HG03442 (cell line): Measurements from ENCODE around the gene TCF20.

ENCODE experiments used
- ATAC-seq: cut with Tn5 transposase; IDR thresholded peaks from one replicate; pipeline ENCODE4 v1.9.1; 2021; ENCODE audit warnings: mild to moderate bottlenecking, moderate library complexity; ENCODE audit not compliant: unreplicated experiment

TCF20 gene

DNA sequence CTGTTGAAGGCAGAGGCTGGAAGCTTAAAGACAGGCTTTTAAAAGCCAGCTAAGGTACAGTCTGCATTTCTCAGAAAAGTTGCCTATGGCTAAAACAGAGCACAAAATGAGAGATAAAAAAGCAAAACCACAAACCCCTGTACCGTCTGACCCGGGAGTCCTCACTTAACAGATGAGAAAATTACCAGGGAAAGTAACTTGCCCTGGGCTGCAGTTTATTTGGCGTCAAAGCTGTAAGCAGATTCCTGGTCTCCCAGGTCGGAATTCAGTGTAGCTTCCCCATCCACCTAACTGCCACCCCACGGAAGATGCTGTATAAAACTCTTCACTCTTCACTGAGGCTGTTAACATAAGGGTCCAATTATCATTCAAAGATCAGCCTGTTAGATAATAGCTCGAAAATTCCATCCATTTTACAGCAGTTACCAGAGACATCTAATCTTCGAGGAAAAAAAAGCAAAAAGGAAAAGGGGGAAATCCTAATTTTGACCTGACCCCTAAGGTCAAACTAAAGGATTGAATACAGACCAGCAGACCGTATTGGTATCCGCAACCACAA, 1.5 kb downstream of the TCF20 start:
- no peak for ATAC-seq

DNA sequence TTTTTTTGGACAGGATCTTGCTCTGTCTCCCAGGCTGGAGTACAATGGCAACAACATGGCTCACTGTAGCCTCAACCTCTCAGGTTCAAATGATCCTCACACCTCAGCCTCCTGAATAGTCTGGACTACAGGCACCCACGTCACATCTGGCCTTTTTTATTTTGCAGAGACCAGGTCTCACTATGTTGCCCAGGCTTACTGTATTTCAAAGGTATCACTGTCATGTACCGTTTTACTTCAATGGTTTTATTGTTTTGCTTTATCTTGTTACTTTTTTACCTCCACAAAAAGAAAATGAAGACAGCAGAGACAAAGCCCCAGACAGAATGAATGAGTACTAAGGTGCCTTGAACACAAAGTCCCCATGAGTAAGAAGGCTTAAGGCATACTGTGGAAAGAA, 5.1 kb downstream of the TCF20 start:
- ATAC-seq = no peak

DNA sequence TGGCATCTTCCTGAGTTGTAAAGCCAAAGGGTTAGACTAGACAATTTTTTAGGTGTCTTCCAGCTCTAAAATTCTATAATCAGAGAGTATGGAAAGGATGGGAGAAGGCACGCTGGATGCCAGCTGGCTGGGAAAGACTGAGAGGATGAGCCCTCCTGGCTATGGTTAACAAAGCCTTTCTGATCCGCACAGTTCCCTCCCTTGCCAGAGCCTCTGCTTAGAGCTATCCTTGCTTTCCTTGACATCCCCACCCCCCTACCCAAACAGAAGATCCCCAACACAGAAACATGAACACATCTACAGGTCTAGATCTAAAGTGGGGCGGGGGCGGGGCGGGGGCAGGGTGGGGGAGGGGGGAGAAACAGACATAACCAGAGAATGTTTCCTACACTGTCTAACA, 6.5 kb downstream of the TCF20 start:
- ATAC-seq = no peak

DNA sequence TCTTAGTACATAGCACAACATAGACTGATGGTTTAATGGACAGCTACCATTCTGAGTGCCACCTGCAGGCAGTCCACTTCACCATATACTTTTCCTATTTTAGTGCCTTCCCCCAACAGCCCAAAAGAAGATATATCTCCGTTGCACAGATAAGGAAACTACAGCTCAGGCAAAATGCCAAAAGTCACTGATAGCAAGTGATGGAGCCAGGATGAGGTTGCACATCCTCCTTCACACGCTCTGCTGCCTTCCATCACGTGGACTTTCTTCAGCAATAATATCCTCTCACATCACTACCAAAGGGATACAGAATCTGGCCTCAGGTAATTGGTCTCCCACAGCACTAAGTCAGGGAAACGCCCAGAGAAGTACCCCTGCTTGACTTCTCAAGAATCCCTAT, 7.5 kb downstream of the TCF20 start:
- ATAC-seq = no peak

DNA sequence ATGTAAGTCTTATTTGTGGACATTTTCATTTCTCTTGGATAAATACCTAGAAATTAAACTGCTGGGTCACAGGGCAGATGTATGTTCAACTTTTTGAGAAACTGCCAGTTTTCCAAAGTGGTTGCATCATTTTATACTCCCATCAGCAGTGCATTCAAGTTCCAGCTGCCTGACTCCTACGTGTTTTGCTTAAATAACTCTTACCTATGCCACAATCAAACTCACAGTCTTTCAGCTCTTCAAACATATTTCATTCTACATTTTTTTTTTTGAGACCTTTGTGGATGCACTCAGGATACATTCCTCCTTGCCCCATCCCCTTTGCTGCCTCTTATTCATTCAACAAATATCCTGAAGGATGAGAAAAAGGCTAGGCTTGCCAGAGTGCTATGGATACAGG, 9.2 kb downstream of the TCF20 start:
- no peak for ATAC-seq

DNA sequence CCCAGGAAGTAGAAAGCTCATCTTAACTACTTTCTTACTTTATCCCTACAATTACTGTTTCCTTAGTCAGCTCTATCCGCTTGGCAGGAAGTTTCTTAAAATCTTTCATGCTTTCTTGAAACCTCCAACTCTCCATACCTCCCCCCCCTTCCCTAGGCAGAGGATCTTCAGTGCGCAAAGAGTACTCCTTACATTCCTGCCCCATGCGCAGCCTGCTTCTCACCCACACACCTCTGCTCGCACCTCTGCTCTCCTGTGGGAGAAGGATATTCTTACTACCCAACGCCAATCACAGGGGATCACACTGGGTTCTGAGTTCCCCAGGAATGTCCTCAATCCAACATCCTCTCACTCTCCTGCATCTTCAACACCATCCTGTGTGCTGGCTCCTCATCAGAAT, 12.3 kb downstream of the TCF20 start:
- no peak for ATAC-seq

DNA sequence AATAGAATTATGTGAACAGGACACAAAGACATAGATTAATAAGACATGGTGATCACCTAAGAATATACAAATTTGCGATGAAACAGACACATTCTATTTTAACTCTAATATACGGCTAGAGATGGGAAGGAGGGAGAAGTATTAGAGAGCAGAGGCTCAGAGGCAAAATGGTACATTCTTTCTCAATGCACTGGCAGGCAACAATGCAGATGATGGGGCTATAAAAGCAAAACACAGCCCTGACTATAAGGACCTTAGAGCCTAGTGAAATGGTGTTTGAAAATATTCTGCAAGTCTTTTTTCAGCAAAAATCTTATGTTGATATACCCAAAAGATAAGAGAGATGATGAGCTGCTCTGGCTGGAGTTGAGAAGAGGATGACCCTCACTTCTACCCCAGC, 13.1 kb downstream of the TCF20 start:
- no peak for ATAC-seq

DNA sequence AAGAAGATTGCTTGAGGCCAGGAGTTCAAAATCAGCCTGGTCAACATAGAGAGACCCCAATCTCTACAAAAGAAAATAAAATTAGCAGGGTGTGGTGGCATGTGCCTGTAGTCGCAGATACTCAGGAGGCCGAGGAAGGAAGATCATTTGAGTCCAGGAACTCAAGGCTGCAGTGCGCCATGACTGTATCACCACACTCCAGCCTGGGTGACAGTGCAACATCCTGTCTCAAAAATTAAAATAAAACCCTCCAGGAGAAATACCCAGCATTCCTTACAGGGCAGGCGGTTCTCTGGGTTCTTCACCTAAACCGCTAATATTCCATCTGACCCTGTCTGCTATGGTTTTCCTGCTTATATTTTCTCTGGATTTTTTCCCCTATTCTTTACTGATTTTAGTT, 13.5 kb downstream of the TCF20 start:
- ATAC-seq = no peak

DNA sequence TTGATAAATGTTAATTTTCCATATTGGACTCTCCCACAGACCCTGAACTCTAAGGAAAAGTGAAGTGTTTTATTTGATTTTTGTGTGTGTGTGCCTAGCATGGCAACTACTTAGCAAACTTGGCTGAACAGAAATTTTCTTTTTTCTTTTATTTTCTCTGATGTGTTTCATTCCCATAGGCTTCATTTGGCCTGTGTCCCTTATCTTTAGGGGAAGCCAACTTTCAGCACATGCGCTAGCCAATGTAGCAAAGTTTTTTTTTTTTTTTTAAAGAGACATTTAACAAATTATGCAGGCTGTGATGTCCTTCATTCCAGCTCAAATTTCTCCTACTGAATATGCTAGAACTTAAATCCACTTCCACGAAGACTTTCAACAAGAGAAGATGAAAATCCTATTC, 14.2 kb downstream of the TCF20 start:
- ATAC-seq = no peak

DNA sequence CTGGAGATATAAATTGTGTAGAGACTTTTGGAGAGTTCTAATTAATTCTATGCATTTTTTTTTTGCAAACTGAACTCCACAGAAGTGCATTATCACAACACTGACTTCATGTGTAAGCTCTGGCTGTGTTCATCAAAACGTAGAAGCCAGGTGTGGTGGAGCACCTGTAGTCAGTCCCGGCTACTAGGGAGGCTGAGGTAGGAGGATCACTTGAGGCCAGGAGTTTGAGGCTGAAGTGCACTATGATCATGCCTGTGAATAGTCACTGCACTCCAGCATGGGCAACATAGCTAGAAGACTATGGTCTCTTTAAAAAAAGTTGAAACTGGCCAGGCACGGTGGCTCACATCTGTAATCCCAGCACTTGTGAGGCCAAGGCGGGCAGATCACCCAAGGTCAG, 20.6 kb downstream of the TCF20 start:
- no peak for ATAC-seq

DNA sequence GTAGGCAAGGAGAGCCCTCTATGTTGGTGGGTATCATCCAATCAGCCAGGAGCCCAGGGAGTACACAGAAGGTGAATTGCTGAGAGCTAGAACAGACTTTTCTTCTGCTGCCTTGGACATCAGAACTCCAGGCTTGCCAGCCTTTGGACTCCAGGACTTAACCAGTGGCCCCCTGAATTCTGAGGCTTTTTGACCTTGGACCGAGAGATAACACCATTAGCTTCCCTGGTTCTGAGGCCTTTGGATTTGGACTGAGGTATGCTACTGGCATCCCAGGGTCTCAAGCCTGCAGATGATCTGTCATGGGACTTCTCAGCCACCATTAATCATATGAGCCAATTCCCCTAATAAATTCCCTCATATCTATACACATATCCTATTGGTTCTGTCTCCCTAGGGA, 21.5 kb downstream of the TCF20 start:
- no peak for ATAC-seq

DNA sequence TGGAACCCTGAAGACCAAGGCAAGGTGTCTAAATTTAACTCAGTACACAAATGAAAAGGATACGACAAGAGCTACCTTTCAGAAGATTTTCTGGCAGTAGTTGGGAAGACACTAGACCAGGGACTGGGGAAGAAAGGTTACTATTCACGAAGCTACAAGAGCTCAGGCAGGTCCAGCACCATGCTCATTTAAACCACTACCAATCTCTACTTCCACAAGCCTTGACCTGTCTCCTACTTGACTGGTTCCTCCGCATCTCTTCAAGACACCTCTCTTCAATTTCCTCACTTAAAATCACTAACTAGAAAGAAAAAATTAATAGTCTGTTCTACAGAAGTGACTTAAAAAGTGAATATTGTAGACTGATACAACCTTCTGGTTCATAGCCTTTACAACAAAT, 22.9 kb downstream of the TCF20 start:
- ATAC-seq = no peak

DNA sequence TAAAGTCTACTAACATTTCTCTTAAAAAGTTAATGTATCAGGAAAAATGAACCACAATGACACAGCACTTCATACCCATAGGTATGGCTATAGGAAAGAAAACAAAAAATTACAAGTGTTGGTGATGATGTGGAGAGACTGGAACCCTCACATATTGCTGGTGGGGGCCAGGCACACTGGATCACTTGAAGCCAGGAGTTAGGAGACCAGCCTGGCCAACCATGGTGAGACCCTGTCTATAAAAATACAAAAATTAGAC, 26.7 kb downstream of the TCF20 start:
- no peak for ATAC-seq

DNA sequence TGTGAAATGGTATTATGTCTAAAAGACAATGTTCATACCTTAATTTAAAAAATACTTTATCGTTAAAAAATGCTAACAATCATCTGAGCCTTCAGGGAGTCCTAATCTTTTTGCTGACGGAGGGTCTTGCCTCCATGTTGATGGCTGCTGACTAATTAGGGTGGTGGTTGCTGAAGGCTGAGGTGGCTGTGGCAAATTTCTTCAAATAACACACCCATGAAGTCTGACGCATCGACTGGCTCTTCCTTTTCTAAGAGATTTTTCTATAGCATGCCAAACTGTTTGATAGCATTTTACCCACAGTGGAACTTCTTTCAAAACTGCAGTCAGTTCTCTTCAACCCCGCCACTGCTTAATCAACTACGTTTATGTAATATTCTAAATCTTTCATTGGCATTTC, 33.6 kb downstream of the TCF20 start:
- no peak for ATAC-seq

DNA sequence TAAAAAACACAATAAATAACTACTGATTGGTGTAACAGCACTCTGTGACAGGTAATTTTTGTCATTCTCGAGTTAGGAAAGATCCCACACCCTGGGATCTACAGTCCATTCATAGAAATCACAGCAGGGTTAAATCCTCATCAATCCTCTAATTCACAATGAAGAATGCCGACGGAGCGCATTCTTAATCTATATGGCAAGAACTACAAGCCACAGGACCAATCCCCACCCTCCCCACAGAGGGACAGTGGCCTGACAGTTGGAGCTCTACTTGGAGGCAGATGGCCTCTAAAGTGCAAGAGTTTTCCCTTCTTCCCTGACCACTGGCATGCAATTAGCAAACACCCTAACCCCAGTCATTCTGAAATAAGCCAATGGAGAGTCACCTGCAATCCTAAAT, 34.2 kb downstream of the TCF20 start:
- no peak for ATAC-seq

DNA sequence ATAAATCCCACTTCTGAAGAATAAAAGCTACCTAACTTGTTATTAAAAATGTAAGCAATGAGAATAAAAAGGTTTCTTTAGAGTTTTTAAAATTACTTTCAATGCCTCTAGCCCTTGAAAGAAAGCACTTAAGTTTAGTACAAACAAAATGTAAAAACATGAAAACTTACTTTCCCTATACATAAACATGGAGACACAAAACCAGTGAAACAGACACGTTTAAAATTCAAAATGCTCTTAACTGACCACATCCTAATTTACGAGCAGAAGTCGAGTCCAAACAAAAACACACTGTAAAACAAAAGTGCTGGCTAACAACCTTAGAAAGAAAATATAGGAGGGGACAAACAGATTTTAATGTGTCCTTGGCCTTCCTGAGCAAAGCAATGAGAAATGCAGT, 36.6 kb downstream of the TCF20 start:
- no peak for ATAC-seq

DNA sequence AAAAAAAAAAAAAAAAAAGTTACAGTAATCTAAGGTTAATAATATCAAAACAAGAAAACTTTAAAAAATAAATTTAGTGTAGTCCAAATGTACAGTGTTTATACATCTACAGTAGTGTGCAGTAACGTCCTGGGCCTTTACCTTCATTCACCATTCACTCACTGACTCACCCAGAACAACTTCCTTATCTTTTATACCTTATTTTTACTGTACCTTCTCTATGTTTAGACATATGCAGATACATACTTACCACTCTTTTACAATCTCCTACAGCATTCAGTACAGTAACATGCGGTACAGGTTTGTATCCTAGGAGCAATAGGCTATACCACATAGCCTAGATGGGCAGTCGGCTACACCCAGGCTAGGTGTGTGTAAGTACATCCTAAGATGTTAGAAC, 38.5 kb downstream of the TCF20 start:
- ATAC-seq = no peak

DNA sequence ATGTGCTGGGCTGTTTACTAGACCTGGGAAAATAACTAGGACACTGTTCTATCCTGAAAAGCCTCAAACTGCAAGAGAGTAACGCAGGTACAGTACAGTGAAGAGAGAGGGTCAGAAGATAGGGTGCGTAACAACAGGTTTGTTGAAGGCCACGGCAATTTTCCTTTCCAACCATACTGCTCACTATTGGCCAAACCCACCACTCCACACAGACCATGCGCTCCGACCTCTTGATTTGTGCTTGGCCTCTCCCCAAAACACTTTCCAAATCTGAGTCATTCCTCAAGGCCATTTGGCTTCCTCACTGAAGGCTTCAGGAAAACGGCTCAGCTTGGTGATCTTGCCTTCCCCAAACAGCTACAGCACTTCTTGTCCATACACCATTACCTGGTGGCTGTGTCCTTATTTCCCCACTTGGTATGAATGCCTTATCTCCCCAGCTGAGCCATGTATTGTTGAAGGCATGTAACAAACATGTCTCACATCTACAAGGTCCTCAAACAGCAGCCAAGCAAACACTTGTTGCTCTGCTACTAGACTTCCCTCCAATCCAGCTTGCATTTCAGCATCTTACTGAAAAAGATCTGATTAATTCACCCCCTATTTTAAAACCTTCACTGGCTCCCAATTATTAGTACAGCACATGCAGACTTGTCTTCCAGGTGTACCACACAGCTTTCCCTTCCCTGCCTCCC, 40.9 kb downstream of the TCF20 start:
- ATAC-seq = no peak

DNA sequence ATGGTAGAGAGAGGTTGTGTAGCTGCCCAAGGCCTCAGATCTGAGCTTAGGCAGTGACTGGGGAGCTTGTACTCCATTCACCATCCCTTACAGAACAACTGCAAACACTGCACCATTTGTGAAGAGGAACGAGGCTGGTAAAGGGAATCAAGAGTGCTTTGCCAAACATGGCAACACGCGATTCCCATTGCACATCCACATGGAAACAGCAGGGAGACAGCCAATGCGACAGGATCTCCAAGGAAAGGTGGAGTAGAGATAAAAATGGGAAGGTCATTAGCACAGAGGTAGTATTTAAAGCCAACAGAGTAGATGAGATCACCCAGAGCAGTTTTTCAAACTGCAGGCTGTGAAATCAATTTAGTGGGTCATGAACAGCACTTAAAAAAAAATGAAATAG, 42.0 kb downstream of the TCF20 start:
- no peak for ATAC-seq

DNA sequence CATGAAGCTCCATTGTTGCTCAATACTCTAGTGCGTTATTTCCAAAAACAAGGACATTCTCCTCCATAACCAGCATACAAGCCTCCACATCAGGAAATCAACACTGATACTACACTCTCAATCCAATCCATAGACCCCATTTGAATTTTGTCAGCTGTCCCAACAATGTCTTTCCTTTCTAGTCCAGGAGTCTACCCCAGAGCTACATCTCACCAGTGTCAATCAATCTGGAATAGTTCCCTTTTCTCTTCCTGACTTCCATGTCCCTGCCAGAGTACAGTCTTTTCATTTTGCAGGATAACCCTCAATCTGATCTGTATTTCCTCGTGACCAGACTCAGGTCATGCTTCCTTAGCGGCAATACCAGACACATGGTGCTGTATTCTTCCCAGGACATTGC, 43.0 kb downstream of the TCF20 start:
- ATAC-seq = no peak

DNA sequence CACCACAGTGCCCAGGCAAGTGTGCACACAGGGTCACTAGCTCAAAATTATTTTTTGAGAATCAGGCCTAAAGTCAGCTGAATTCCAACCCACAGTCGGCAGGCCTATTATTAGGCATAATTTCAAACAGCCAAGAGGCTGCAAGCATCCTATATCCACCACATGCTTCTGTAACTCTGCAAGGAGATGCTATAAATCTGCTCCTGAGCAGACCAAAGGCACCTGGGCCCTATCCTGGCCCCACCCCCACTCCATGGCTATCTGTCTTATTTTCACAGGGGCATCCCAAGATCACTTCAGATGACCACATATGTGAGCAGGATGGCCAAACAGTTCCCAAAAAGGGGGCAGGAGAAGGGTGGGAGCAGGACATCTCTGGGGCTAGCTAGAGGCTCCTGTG, 44.6 kb downstream of the TCF20 start:
- ATAC-seq = no peak

DNA sequence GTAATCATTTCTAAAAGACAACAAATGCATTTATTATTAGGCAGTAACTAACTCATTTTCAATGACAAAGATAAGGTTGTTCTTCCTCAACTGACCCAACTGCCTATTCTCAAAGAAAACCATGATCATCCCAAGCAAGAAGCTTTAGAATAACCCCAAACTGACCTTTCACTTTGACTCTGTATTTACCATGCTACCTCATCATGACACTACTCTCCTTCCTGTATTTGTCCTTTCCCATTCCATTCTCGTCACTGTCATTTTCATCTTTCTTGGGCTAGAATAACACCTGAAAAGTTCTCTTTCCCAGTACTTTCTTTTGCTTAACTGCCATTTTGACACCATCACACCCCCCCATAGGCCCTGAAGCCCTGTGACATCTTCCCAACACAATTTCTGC, 48.3 kb downstream of the TCF20 start:
- ATAC-seq = no peak
